Esophagus muscularis mucosa (tissue), 4 donors: Measurements from ENCODE around the gene CUBN.

Experiments used
- CTCF ChIP-seq, 3 experiments: fragments of 200-600 bp in 2 of 3; fragments of 450-650 bp in 1 of 3; sonication (generic) in 2 of 3; IDR thresholded peaks; one replicate each; pipeline ENCODE4 v1.5.1; 2017 to 2019; ENCODE audit warnings: antibody characterized with exemption in 3 of 3, mild to moderate bottlenecking in 2 of 3, moderate library complexity in 1 of 3
- EP300 ChIP-seq: sonication (generic); formaldehyde crosslinking; IDR thresholded peaks from one replicate; pipeline ENCODE4 v1.6.1; 2017; ENCODE audit warnings: antibody characterized with exemption
- POLR2A ChIP-seq: fragments of 450-650 bp; IDR thresholded peaks from one replicate; pipeline ENCODE4 v1.6.1; 2017; ENCODE audit warnings: antibody characterized with exemption, moderate library complexity, mild to moderate bottlenecking, low read depth
- POLR2AphosphoS5 ChIP-seq, 2 donors: sonication (generic); formaldehyde crosslinking; IDR thresholded peaks; one replicate each; pipeline ENCODE4 v1.6.1; 2017; ENCODE audit warnings: antibody characterized with exemption in 2 of 2

- no peak for TF ChIP-seq POLR2AphosphoS5 (IDR thresholded peaks at IDR 0.05)
- no peak for TF ChIP-seq CTCF (IDR thresholded peaks at IDR 0.05)
- TF ChIP-seq EP300, result no peak
- TF ChIP-seq POLR2A, result no peak
Observed at GRCh38 chr10:17058093-17058492, 71.5 kb downstream of the CUBN start.
